Mesothelial cell of epicardium (in vitro differentiated cells): ENCODE data around the gene SC5D. TPM values are rescaled to one million over a fixed set of nuclear protein-coding genes. Genes with fewer than 3 reads are reported as not detected.

Experiments
- DNase-seq, 2 experiments: peaks; one replicate each; pipeline ENCODE4 v3.0.0; 2021; ENCODE audit warnings: low spot score in 2 of 2; ENCODE audit not compliant: unreplicated experiment in 2 of 2
- H3K27ac Mint-ChIP-seq: 2 replicates; pipeline ENCODE4 v1.8.0; 2021; ENCODE audit warnings: mixed read lengths
- H3K27me3 Mint-ChIP-seq: 2 replicates; pipeline ENCODE4 v1.8.0; 2021; ENCODE audit warnings: low read depth, mixed read lengths
- H3K36me3 Mint-ChIP-seq: 2 replicates; pipeline ENCODE4 v1.8.0; 2021; ENCODE audit warnings: mixed read lengths
- H3K4me1 Mint-ChIP-seq: 2 replicates; pipeline ENCODE4 v1.8.0; 2021; ENCODE audit warnings: mixed read lengths
- H3K4me3 Mint-ChIP-seq: 2 replicates; pipeline ENCODE4 v1.8.0; 2021; ENCODE audit warnings: mild to moderate bottlenecking, moderate library complexity, mixed read lengths
- H3K9me3 Mint-ChIP-seq: 2 replicates; pipeline ENCODE4 v1.8.0; 2021; ENCODE audit warnings: mixed read lengths
- total RNA-seq: library from RNA; stranded (reverse); gene quantifications from 3 replicates; pipeline ENCODE4 v1.2.1, GENCODE V29; 2021
- TF ChIP-seq, protein P1 (sequence below): fragments of 200-600 bp; sonication (generic); IDR thresholded peaks from one replicate; pipeline ENCODE4 v1.5.0; 2021; ENCODE audit warnings: antibody characterized with exemption; ENCODE audit not compliant: unreplicated experiment

Gene SC5D
- total RNA-seq, 1 donor from 2014 or later = 54.1 TPM

DNA sequence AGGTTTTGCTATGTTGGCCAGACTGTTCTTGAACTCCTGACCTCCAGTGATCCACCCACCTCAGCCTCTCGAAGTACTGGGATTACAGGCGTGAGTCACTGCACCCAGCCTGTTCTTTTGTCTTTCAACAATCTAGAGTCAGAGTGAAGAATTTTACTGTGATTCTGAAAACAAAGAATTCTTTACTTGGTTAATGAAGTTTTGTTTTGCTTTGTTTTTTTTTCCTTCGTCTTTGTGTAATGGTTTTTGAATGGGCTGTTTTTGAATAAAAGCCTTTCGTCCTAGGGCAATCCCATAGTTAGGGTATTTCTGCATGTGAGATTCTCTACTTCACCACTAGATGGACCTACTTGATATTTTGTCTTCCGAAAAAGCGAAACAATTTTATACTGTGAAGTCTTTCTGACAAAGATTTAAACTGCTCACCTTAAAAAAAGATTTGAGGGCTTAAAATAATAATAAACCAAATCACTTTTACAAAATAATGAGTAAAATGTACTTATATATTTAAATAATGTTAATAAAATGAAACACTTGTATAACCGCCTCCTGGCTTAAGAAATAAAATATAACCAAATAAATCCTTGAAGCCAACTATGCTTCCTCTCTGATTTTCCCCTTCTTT lies 43.4 kb upstream of the SC5D start:
- Mint-ChIP-seq H3K36me3 (no peaks in the 10 kb centered on the region), H3K4me3 (no peak overlapping the region), H3K4me1 (peaks cover 8% of the 10 kb centered on the region), H3K27ac (no peak overlapping the region), H3K27me3 (no peaks in the 10 kb centered on the region), H3K9me3 (peaks cover 3% of the 10 kb centered on the region)
- no peak for DNase-seq
- TF ChIP-seq, protein P1, sequence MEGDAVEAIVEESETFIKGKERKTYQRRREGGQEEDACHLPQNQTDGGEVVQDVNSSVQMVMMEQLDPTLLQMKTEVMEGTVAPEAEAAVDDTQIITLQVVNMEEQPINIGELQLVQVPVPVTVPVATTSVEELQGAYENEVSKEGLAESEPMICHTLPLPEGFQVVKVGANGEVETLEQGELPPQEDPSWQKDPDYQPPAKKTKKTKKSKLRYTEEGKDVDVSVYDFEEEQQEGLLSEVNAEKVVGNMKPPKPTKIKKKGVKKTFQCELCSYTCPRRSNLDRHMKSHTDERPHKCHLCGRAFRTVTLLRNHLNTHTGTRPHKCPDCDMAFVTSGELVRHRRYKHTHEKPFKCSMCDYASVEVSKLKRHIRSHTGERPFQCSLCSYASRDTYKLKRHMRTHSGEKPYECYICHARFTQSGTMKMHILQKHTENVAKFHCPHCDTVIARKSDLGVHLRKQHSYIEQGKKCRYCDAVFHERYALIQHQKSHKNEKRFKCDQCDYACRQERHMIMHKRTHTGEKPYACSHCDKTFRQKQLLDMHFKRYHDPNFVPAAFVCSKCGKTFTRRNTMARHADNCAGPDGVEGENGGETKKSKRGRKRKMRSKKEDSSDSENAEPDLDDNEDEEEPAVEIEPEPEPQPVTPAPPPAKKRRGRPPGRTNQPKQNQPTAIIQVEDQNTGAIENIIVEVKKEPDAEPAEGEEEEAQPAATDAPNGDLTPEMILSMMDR = peak; percentile 82

DNA sequence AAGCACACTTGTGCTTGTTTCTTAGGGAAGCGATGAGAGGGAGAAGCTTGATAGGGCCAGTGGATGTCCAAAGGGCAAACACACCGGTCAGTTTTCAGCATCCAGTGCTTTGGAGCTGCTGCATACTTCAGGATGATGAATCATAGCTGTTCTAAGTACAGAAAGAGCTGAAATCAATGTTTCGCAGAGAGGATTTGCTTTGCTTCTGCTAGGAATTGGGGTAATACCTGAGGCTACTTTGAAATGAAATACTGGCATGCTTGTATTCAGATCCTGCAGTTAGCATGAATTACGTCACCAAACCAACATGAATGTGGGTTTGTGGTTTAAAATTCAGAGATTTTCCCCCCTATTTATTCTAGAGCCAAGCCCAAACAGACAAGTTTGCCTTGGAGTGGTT lies 41.7 kb upstream of the SC5D start:
- TF ChIP-seq, protein P1 = no peak
- Mint-ChIP-seq H3K4me3 (no peak overlapping the region), H3K27me3 (no peaks in the 10 kb centered on the region), H3K4me1 (peaks cover 8% of the 10 kb centered on the region), H3K9me3 (peaks cover 12% of the 10 kb centered on the region), H3K27ac (no peak overlapping the region), H3K36me3 (peaks cover 3% of the 10 kb centered on the region)
- no peak for DNase-seq

DNA sequence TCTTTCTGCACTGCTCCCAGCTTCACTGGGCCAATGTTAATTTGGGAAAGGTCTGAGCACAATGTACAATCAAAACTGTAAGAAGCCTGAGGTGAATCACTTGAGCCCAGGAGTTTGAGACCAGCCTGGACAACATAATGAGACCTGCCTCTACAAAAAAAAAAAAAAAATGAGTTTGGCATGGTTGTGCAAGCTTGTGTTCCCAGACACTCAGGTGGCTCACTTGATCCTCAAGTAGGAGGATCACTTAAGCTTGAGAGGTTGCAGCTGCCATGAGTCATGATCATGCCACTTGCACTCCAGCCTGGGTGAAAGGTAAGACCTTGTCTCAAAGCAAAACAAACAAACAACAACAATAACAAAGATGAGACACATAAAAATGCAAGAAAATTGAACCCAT lies 38.6 kb upstream of the SC5D start:
- H3K27me3 Mint-ChIP-seq = no peaks in the 10 kb centered on the region
- peaks cover 12% of the 10 kb centered on the region for H3K9me3 Mint-ChIP-seq
- TF ChIP-seq, protein P1 = no peak
- no peak overlapping the region for H3K4me3 Mint-ChIP-seq
- H3K27ac Mint-ChIP-seq = no peak overlapping the region
- peaks cover 3% of the 10 kb centered on the region for H3K36me3 Mint-ChIP-seq
- H3K4me1 Mint-ChIP-seq = peaks cover 21% of the 10 kb centered on the region
- no peak for DNase-seq

DNA sequence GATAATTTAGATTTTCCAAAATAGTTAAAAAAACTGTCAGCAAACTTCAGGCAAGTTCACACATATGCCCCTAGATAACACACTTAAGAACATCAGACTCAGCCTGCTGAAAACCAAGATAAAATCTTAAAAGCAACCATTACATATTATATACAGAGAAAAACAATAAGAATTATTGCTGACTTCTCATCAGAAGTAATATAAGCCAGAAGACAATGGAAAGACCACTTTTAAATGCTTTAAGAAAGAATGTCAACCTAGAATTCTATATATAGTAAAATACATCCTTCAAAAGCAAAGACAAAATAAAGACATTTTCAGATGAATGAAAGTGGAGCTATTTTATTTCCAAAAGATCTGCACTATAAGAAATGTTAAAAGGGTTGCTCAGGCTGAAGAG lies 37.8 kb upstream of the SC5D start:
- H3K27ac Mint-ChIP-seq = no peak overlapping the region
- H3K4me1 Mint-ChIP-seq = peaks cover 18% of the 10 kb centered on the region
- H3K9me3 Mint-ChIP-seq = peaks cover 15% of the 10 kb centered on the region
- TF ChIP-seq, protein P1 = no peak
- peaks cover 3% of the 10 kb centered on the region for H3K36me3 Mint-ChIP-seq
- H3K4me3 Mint-ChIP-seq = no peak overlapping the region
- H3K27me3 Mint-ChIP-seq = no peaks in the 10 kb centered on the region
- no peak for DNase-seq

DNA sequence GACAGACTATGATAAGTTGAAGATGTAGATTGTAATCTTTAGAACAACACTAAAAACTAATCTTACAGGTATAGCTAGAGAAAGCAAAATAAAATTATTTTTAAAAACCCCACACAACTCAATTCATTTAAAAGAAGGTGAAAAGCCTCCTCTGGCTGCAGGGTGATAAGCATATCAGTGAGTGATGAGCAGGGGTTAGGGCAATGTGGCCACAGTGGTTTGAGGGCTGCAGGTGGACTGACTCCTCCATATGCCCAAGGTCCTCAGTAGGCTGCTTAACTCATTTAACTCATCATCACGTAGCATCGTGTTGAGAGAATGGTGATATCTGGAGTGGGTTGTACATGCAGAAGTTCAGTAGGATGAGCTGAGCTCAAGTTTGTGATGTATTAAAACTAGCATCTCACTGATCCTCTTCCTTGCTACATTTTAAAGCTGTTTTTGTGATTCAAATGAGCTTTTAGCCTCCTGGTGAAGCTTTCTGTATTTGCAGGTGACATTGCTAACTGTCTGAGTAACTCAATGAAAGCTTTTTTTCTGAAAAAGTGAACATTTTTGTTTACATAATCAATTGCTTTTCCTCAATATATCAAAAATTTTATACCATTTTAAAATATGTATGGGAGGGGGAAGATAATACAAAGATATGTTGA lies 37.0 kb upstream of the SC5D start:
- Mint-ChIP-seq H3K27me3 (no peaks in the 10 kb centered on the region), H3K4me3 (no peak overlapping the region), H3K27ac (no peak overlapping the region), H3K4me1 (peaks cover 18% of the 10 kb centered on the region), H3K36me3 (peaks cover 3% of the 10 kb centered on the region), H3K9me3 (peaks cover 23% of the 10 kb centered on the region)
- DNase-seq = no peak
- TF ChIP-seq, protein P1 = no peak
